GM20431 (cell line): ENCODE data around the gene MYOZ2.

Source experiments
- in situ Hi-C: fragments of 300-500 bp; cut with MseI, MboI; formaldehyde crosslinking; loops from one replicate; pipeline ENCODE4 v1.15.0; 2020; ENCODE audit warnings: low sequenced_read_pairs; ENCODE audit not compliant: unreplicated experiment

Gene MYOZ2

GRCh38 chr4:119232286-119232685, 96.7 kb downstream of the MYOZ2 start:
- in situ Hi-C loops = no loop called here

DNA sequence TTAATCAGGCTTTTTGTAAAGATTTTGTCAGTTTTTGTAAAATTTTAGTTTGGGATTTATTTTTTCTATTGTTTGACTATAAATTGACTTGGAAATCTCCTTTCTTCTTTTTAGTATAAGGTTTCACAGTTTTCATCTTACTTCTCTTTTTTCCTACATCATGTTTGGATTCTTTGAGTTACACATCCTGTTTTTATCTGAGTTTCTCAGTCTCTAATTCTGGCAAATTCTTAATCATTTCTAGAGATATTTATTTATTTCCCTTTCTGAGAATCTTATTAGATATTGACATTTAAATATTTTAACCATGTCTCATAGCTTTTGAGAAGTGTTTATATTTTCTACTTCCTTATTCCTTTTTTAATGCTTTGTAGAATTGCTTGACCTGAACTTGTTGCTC, 97.6 kb downstream of the MYOZ2 start:
- in situ Hi-C loops = no loop called here

- in situ Hi-C loops = no loop called here
These were observed 98.1 kb downstream of the MYOZ2 start for GRCh38 chr4:119233750-119234149.

DNA sequence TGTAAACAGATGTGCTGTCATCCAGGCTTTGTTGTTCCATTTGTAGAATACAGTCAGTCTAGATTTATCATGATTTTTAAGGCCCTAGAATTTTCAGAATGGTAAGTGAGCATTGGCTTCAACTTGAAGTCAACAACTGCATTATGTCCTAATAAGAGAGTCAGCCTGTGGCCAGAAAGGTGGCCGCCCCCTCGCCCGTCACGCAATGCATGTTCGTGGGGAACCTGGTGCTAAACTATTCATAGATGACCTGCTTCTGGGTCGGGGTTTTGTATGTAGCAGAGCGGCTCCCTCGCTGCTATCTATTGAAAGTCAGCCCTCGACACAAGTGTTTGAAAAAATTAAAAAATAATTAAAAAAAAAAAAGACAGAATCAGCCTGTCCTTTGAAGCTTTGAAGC, 101.6 kb downstream of the MYOZ2 start:
- in situ Hi-C loops = no loop called here
